K562 (cell line): ENCODE results near the gene CCDC137. TPM values are rescaled to one million over a fixed set of nuclear protein-coding genes. Genes with fewer than 3 reads are reported as not detected.
A peak's percentile ranks its signal among the peaks of the same experiment; 100 is the strongest.

ENCODE experiments used
- DNMT1 ChIP-seq: fragments of 450-650 bp; IDR thresholded peaks from 2 replicates; pipeline ENCODE4 v1.6.1; 2016; ENCODE audit warnings: antibody characterized with exemption, mild to moderate bottlenecking
- EGR1 ChIP-seq: fragments of 450-650 bp; conservative IDR thresholded peaks from 2 replicates; pipeline ENCODE4 v1.6.1; 2017; ENCODE audit warnings: mild to moderate bottlenecking
- FOXP4 ChIP-seq: sonication (generic); formaldehyde crosslinking; IDR thresholded peaks from 2 replicates; pipeline ENCODE4 v1.8.0; 2022; ENCODE audit warnings: mild to moderate bottlenecking, missing genetic modification reagents, borderline replicate concordance
- HDAC6 ChIP-seq: IDR thresholded peaks from 2 replicates; pipeline ENCODE4 v1.6.1; 2012; ENCODE audit warnings: low read depth, mild to moderate bottlenecking, control low read depth, inconsistent platforms, low read length, moderate library complexity
- HDAC8 ChIP-seq: fragments of 450-650 bp; IDR thresholded peaks from 2 replicates; pipeline ENCODE4 v1.6.1; 2016; ENCODE audit warnings: mild to moderate bottlenecking, missing genetic modification characterization, moderate library complexity, missing compliant biosample characterization
- MIER1 ChIP-seq: fragments of 450-650 bp; IDR thresholded peaks from 2 replicates; pipeline ENCODE4 v1.6.1; 2016; ENCODE audit warnings: antibody characterized with exemption, mild to moderate bottlenecking, low read depth
- NFE2L1 ChIP-seq: fragments of 450-650 bp; IDR thresholded peaks from 2 replicates; pipeline ENCODE4 v1.6.1; 2016; ENCODE audit warnings: missing genetic modification characterization, low read depth, mild to moderate bottlenecking, missing compliant biosample characterization, moderate library complexity, borderline replicate concordance
- NR2C2 ChIP-seq, 2 experiments: fragments of 200-800 bp in 1 of 2; sonication (Bioruptor generic) in 1 of 2; sonication (generic) in 1 of 2; formaldehyde crosslinking in 1 of 2; IDR thresholded peaks; 2 replicates each; pipeline versions ENCODE4 v1.6.1 to v1.8.0; 2016 to 2022; ENCODE audit warnings: mild to moderate bottlenecking in 1 of 2, missing compliant biosample characterization in 1 of 2, missing genetic modification characterization in 1 of 2, missing genetic modification reagents in 1 of 2
- POLR2AphosphoS2 ChIP-seq: IDR thresholded peaks from 2 replicates; pipeline ENCODE4 v1.6.1; 2012; ENCODE audit warnings: low read length, improper control_type of control experiment
- SRF ChIP-seq, 2 experiments: fragments of 250-450, 450-650 bp in 1 of 2; sonication (Bioruptor Pico) in 1 of 2; sonication (generic) in 1 of 2; formaldehyde crosslinking; IDR thresholded peaks; 2 replicates each; pipeline versions ENCODE4 v1.5.0 to v1.5.1; 2020 to 2022; ENCODE audit warnings: mild to moderate bottlenecking in 1 of 2, missing genetic modification reagents in 1 of 2
- THRA ChIP-seq: fragments of 450-650 bp; IDR thresholded peaks from 2 replicates; pipeline ENCODE4 v1.6.1; 2017; ENCODE audit warnings: mild to moderate bottlenecking, moderate library complexity
- TSC22D4 ChIP-seq: fragments of 450-650 bp; IDR thresholded peaks from 2 replicates; pipeline ENCODE4 v1.6.1; 2016; ENCODE audit warnings: missing genetic modification characterization, missing biosample characterization, control low read depth
- YBX1 ChIP-seq: fragments of 450-650 bp; IDR thresholded peaks from 2 replicates; pipeline ENCODE4 v1.7.1; 2016; ENCODE audit warnings: mild to moderate bottlenecking
- ZBTB9 ChIP-seq: fragments of 450-650 bp; formaldehyde crosslinking; IDR thresholded peaks from 2 replicates; pipeline ENCODE4 v1.4.0; 2020; ENCODE audit warnings: mild to moderate bottlenecking, moderate library complexity
- ZFPM2 ChIP-seq: fragments of 250-450 bp; sonication (Bioruptor Pico); IDR thresholded peaks from 2 replicates; pipeline ENCODE4 v1.5.1; 2022; ENCODE audit warnings: mild to moderate bottlenecking
- ZNF134 ChIP-seq: fragments of 250-450 bp; sonication (Bioruptor Pico); conservative IDR thresholded peaks from 2 replicates; pipeline ENCODE4 v1.4.0; 2020
- ZNF282 ChIP-seq: sonication (generic); formaldehyde crosslinking; IDR thresholded peaks from 2 replicates; pipeline ENCODE4 v1.8.1; 2023; ENCODE audit warnings: missing genetic modification reagents
- ZNF398 ChIP-seq: fragments of 250-450 bp; sonication (Bioruptor Pico); IDR thresholded peaks from 2 replicates; pipeline ENCODE4 v1.8.0; 2021; ENCODE audit warnings: moderate library complexity, mild to moderate bottlenecking, inconsistent platforms
- ZNF584 ChIP-seq: fragments of 200-800 bp; sonication (Bioruptor generic); IDR thresholded peaks from 2 replicates; pipeline ENCODE4 v1.6.1; 2016; ENCODE audit warnings: low read depth, mild to moderate bottlenecking, missing genetic modification characterization, missing compliant biosample characterization
- ZNF668 ChIP-seq: fragments of 250-450 bp; sonication (Bioruptor Pico); IDR thresholded peaks from 2 replicates; pipeline ENCODE4 v1.8.0; 2022; ENCODE audit warnings: mild to moderate bottlenecking, inconsistent platforms
- ZNF696 ChIP-seq: fragments of 250-450 bp; sonication (Bioruptor Pico); conservative IDR thresholded peaks from 2 replicates; pipeline ENCODE4 v1.4.0; 2020; ENCODE audit warnings: mild to moderate bottlenecking, moderate library complexity
- polyA plus RNA-seq, 8 experiments: library from polyadenylated mRNA; depleted of rRNA in 4 of 8; stranded (reverse) in 5 of 8; unstranded in 3 of 8; fragments of >200 nt; fragmentation: Nextera tagmentation in 2 of 8; fragmentation: Illumina TruSeq in 1 of 8; extraction: Ambion mirVana in 2 of 8; extraction: Trizol in 1 of 8; gene quantifications; 2 replicates each; pipeline versions ENCODE4 v1.2.1 to v1.2.3, GENCODE V29; 2011 to 2014; ENCODE audit warnings: inconsistent platforms in 1 of 8, missing spikeins in 1 of 8
- total RNA-seq, 7 experiments: library from RNA; depleted of rRNA in 6 of 7; stranded (reverse); fragments of >200 nt in 6 of 7; fragmentation: Illumina TruSeq in 2 of 7; extraction: Trizol in 2 of 7; gene quantifications; 2 replicates each; pipeline versions ENCODE4 v1.2.1 to v1.2.3, GENCODE V29; 2011 to 2021; ENCODE audit warnings: low replicate concordance in 1 of 7

Gene CCDC137
- total and polyA plus RNA-seq, 9 of the 15 experiments (the other 6 are each of a cell fraction or from before 2014, with no cell fraction given): 2.3 to 68.1 (median 38.3) TPM

- TF ChIP-seq POLR2AphosphoS2: peak; percentile 71; the same call in 1 of the 2 replicates
- peak; percentile 95 for TF ChIP-seq HDAC8
- no peak for TF ChIP-seq HDAC6
- TF ChIP-seq YBX1: no peak
- no peak for TF ChIP-seq ZNF282 (CRISPR knock-in tag)
- no peak for TF ChIP-seq MIER1
- TF ChIP-seq FOXP4 (CRISPR knock-in tag): no peak
- peak; percentile 64 for TF ChIP-seq ZNF398 (CRISPR knock-in tag)
- TF ChIP-seq ZBTB9: peak; percentile 94
- peak; percentile 89; the same call in 1 of the 2 replicates for TF ChIP-seq ZNF668
- TF ChIP-seq NFE2L1 (tag): 0 out of 2 replicates have a peak, but pooled peaks have one; percentile 8
- TF ChIP-seq THRA: no peak
- TF ChIP-seq TSC22D4 (tag): no peak
- 0 out of 2 replicates have a peak, but pooled peaks have one; percentile 52 for TF ChIP-seq DNMT1
- TF ChIP-seq ZNF584: peak; percentile 82
- TF ChIP-seq ZNF696 (CRISPR knock-in tag): no peak
- no peak for TF ChIP-seq NR2C2 (CRISPR knock-in tag; IDR thresholded peaks at IDR 0.05)
- no peak for TF ChIP-seq NR2C2 (tag; IDR thresholded peaks at IDR 0.05)
- TF ChIP-seq EGR1: peak; percentile 65
- peak in 1 of 2 experiments; percentile 77; a peak in 2 of 4 replicates for TF ChIP-seq SRF (CRISPR knock-in tag; IDR thresholded peaks at IDR 0.05)
- no peak for TF ChIP-seq ZFPM2 (CRISPR knock-in tag)
- no peak for TF ChIP-seq ZNF134 (CRISPR knock-in tag)
Observed at GRCh38 chr17:81665205-81666091, 1.1 kb upstream of the CCDC137 start (continued).
